ENCODE data around the gene NUP37.

DNA sequence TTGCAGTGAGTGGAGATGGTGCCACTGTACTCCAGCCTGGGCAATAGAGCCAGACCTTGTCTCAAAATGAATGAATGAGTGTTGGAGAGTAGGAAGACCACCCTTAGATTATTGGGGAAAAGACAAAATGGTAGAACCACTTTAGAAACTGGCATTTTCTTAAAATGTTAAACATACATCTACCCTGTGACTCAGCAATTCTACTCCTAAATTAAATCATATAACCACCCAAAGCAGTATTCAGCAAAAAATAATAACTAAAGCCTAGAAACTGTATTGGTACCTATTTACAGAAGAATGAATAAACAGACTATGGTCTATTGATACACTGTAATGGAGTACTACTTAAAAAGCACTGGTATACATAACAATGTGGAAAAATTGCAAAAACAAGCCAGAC is 9.1 kb downstream of the NUP37 start:
- TF ChIP-seq CTCF (IDR thresholded peaks at IDR 0.05): no peak
- TF ChIP-seq POLR2A (IDR thresholded peaks at IDR 0.05): no peak

All from esophagus squamous epithelium (tissue), 4 donors.